Erythroblast (primary cell): Measurements from ENCODE around the gene SERPINF2.

Experiments used
- GATA1 ChIP-seq: IDR thresholded peaks from 2 replicates; pipeline ENCODE4 v1.6.1; 2011; ENCODE audit warnings: low read depth, mild to moderate bottlenecking, control low read depth, low read length, moderate library complexity
- POLR2A ChIP-seq: IDR thresholded peaks from 2 replicates; pipeline ENCODE4 v1.6.1; 2011; ENCODE audit warnings: mild to moderate bottlenecking, low read length

- TF ChIP-seq POLR2A (no peak), GATA1 (no peak)
Measured at GRCh38 chr17:1737531-1738291, 5.0 kb upstream of the SERPINF2 start.
